HG02840 (cell line): ENCODE results near the gene ANKRD31.
"Not testable (repeated sequence)": the region's sequence is repeated elsewhere in the genome, so short reads cannot be mapped to it uniquely, and the experiment has no call there.

ENCODE experiments used
- ATAC-seq: cut with Tn5 transposase; IDR thresholded peaks from one replicate; pipeline ENCODE4 v1.9.1; 2021; ENCODE audit warnings: mild to moderate bottlenecking, moderate library complexity, moderate number of reproducible peaks; ENCODE audit not compliant: unreplicated experiment, low FRiP score

Gene ANKRD31, protein sequence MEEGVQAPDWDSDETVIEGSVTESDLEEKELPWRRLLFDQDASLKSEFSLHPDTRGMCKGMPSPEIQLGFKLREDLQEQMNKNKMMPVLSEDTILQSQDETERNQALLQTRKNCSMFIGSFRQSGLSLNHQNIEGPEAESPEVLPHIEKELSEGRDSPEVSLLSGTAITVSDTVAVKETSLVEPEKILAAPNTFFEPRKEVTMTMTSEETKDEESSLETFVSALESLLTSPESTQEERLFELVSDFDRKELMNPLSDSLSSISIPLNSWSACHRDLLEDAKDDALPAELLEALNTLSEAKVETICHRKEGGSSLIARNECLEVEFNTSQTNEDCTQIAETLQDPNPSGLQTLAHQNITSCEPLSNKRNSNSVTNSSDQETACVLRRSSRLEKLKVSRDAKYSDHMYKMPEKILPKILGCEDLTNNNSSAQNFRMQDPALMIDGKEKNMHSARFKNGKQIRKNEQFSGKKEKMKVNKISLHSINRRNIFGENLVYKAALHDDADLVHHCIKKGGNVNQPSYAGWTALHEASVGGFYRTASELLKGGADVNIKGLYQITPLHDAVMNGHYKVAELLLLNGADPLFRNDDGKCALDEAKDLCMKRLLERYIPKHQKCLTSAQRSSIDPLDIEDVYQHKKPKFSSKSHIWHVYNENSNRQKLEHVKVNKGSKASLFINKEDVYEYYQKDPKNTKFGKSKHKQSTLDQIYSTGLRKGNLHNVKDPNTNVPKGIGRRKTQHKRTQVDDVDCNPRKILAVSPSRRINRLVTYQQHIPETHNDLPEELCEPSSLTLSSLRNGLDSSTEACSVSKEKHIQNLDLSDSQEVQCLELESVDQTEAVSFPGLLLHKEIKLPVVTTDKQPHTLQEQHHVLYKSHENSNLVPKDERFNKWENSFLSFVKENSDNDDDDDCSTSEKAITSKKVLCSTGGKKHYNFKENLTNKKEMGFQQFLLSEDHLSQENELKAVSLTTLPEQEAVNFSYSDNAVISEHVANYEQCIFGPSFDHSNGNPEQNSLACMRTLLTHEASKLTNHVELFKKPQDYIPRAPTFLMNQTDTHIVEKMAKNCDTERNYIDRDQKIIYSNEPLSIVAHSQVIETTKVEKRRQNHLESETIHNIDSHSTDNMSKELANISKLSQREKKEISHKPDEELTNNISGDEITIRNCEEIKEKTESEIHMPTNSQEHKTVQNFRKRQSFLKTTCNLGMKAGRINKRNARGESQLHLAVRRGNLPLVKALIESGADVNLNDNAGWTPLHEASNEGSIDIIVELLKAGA (N-terminal part only)

DNA sequence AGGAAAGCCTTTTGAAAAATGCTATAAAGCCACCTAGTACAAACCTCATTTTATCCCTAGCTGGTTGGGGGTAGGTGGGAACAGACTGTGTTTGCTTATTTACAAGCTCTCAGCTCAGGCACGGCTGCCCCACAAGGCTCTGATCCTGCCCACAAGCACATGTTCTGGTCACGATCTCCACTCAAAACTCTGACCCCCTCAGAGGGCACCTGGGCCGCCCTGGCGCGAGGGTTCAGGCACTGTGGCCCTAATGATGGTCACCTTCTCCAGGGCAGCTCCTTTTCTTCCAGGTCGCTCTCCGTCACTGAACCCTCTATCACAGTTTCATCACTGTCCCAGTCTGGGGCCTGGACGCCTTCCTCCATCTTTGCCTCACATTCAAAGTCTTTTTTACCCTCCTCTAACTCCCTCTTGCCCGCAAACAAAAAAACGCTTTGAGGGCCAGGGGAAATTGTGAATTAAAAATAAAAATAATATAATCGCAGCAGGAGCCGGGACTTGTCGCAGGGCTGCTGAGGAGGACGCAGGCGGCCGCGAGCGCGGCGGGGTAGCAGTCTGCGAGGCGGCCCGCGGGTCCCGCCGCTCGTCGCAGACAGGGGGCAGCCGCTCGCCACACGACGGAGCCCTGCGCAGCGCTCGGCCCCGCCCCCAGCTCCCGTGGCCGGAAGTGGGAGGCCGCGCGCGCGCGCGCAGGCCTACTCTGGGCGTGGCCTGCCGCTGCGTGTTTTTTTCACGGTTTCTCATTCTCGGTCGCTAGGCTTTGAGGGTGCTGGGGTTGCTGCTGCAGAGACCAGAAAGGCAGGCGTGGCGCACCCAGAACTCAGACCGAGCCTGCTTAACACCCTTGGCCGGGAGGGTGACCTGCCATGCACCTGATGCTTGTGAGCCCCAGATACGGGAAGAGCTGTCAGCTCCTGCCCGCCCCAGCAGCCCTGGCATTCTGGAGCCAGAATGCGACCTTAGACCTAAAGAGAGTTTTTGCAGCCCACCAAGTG, at the start of gene ANKRD31:
TSS of gene ANKRD31 (minus strand) at position 557 of the 995 bp plus-strand sequence. CDS start at position 365, 192 bp downstream.
- ATAC-seq = peak; percentile 95

- no peak for ATAC-seq
Measured at GRCh38 chr5:75286211-75286773, 49.6 kb upstream of the ANKRD31 start.

DNA sequence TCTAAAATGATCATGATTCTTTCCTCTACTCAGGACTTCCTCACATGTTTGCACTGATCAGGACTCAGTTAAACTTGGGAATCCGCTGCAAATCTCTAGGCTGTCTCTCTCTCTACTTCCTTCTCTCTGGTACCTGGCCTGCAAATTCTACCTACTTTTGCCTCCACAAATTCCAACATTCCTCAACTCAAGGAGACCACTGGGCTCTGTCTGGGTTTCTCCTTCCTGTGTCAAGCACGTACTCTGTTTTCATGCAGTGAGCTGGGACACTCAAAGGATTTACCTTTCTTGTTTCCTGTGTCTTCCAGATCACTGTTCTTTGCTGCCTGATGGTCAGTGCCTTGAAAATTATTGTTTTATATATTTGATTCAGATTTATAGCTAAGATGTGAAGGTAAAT, 45.9 kb upstream of the ANKRD31 start:
- ATAC-seq = no peak

DNA sequence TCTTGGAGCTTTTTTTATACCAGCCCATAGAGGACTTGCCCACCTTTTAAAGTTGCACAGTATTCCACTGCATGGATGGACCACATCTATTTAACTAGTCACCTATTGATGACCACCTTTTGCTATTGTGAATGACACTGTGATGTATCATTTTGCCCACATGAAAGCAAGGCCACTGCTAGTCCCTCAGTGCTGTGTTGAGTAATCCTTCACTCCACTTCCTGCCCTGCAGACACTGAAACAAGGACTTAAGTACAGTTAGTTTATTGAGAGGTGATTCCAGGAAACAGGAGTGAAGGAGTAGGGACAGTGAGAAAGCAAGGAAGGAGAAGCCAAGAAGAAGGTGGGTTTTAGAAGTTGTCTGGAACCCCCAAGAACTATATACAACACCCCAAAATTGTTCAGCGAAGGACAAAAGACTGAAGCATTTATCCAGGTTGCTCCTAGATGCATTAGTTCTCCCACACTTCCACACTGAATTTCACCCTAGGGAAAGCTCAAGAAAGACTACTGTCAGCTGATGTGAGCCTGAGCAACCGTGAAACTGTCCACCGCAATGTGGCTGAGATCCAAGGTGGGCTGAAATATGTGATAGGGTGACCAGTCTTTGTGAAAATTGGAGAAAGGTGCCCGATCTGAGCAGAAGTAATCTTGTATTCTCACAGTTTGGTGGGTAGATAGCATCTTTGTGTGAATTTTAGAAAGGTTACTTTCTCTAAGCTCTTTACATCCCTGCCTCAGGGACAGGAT, 45.2 kb upstream of the ANKRD31 start:
- ATAC-seq = no peak

- ATAC-seq = no peak
Measured at GRCh38 chr5:75279321-75279720, 42.6 kb upstream of the ANKRD31 start.

- ATAC-seq = no peak
Measured at GRCh38 chr5:75277463-75277862, 40.8 kb upstream of the ANKRD31 start.

DNA sequence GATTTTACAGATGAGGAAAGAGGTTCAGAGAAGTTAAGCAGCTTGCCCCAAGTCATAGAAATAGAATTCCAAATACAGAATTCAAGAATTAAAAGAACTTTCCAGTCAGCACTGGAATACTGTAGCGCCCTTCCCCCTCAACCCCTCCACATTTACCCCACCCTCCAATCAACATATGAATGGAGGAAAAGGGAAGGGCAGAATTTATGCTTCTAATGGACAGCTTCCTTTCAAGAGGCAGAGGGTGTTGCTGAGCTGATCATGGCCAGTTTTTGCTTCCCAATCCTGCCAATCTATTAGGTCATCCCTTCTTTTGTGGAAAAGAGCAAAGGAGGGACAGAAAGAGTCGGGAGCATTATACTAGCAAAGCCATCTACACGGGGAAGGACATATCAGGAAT, 39.1 kb upstream of the ANKRD31 start:
- ATAC-seq = no peak

DNA sequence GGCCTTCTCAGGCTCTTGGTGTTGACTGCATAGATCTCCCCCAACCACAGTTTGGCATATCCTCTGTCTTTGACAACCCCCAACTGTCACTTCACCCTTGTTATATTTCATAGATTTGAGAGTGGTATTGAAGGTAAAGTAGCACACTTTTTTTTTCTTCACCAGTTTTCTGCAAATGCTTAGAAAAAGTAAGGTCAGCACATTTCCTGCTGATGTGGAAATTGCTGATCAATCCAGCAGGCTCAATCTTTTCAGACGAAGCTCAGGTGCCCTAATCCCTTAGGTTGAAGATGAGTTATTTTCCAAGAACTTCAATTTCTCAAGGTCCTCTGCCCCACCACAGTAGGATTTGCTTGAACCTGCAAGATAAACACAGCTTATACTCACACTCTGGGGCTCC, 38.5 kb upstream of the ANKRD31 start:
- ATAC-seq = no peak

GRCh38 chr5:75274486-75274885, 37.8 kb upstream of the ANKRD31 start:
- ATAC-seq = no peak

- ATAC-seq = not testable (repeated sequence)
Measured at GRCh38 chr5:75270605-75271004, 33.9 kb upstream of the ANKRD31 start.

GRCh38 chr5:75265731-75266130, 29.1 kb upstream of the ANKRD31 start:
- ATAC-seq = no peak

DNA sequence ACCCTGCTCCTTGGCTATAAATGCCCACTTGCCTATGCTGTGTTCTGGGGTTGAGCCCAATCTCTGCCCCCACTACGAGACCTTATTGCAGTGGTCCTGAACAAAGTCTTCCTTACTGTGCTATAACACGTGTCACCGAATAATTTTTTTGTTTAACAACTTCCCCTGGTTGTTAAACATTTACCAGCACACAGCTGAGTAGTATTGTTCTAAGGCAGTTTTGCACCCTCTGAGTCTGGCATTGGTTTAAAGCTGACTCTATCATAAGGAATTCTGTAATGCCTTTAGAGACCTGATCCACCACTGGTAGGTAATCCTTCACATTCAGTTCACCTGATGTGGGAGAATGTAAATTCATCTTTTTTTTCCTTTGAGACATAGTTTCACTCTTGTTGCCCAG, 25.6 kb upstream of the ANKRD31 start:
- no peak for ATAC-seq

- no peak for ATAC-seq
Measured at GRCh38 chr5:75260708-75261107, 24.0 kb upstream of the ANKRD31 start.

GRCh38 chr5:75250452-75250851, 13.8 kb upstream of the ANKRD31 start:
- not testable (repeated sequence) for ATAC-seq

GRCh38 chr5:75245023-75245422, 8.3 kb upstream of the ANKRD31 start:
- ATAC-seq = no peak

- ATAC-seq = no peak
Measured at GRCh38 chr5:75243510-75243909, 6.8 kb upstream of the ANKRD31 start.

GRCh38 chr5:75243100-75243499, 6.4 kb upstream of the ANKRD31 start:
- ATAC-seq = no peak

DNA sequence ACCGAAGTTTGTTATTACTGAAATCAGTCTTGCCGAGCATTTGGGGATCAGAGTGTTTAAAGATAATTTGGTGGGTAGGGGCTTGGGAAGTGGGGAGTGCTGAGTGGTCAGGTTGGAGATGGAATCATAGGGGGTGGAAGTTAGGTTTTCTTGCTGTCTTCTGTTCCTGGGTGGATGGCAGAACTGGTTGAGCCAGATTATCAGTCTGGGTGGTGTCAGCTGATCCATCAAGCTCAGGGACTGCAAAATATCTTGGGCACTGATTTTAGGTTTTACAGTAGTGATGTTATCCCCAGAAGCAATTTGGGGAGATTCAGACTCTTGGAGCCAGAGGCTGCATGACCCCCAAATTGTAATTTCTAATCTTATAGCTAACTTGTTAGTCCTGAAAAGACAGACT, 5.4 kb upstream of the ANKRD31 start:
- no peak for ATAC-seq
